Prostate gland (tissue), 2 donors: Measurements from ENCODE around the gene FBXW7. TPM values are rescaled to one million over a fixed set of nuclear protein-coding genes. Genes with fewer than 3 reads are reported as not detected.

ENCODE experiments used
- DNase-seq: peaks from one replicate; pipeline ENCODE4 v3.0.0-alpha.2; 2019; ENCODE audit warnings: low spot score
- H3K27ac ChIP-seq, 2 donors: fragments of 200-600 bp; sonication (generic); 2 replicates each; pipeline ENCODE4 v1.5.1; 2017 to 2019
- H3K27me3 ChIP-seq: fragments of 200-600 bp; sonication (generic); replicated peaks from 2 replicates; pipeline ENCODE4 v1.5.1; 2019; ENCODE audit not compliant: insufficient read depth
- H3K36me3 ChIP-seq, 2 donors: fragments of 200-600 bp; sonication (generic); 1 replicate in 1 of 2; 2 replicates in 1 of 2; pipeline versions ENCODE4 v1.5.1 to v1.8.1; 2017 to 2019
- H3K4me1 ChIP-seq: fragments of 200-600 bp; sonication (generic); replicated peaks from 2 replicates; pipeline ENCODE4 v1.5.1; 2019
- H3K4me3 ChIP-seq, 2 donors: fragments of 200-600 bp; sonication (generic); 2 replicates each; pipeline ENCODE4 v1.5.1; 2017 to 2019
- H3K9me3 ChIP-seq: fragments of 200-600 bp; sonication (generic); 2 replicates; pipeline ENCODE4 v1.5.1; 2017
- CTCF ChIP-seq, 4 experiments: fragments of 200-600 bp in 2 of 4; fragments of 450-650 bp in 2 of 4; sonication (generic) in 2 of 4; IDR thresholded peaks; 1 replicate in 3 of 4; 2 replicates in 1 of 4; pipeline ENCODE4 v1.5.1; 2016 to 2019; ENCODE audit warnings: antibody characterized with exemption in 4 of 4, mild to moderate bottlenecking in 2 of 4, moderate library complexity in 2 of 4
- POLR2A ChIP-seq: fragments of 450-650 bp; IDR thresholded peaks from one replicate; pipeline ENCODE4 v1.6.1; 2016; ENCODE audit warnings: antibody characterized with exemption, mild to moderate bottlenecking
- POLR2AphosphoS5 ChIP-seq: sonication (generic); formaldehyde crosslinking; IDR thresholded peaks from one replicate; pipeline ENCODE4 v1.6.1; 2017; ENCODE audit warnings: antibody characterized with exemption
- WGBS: methylation state at CpG from one replicate; pipeline ENCODE4 v1.1.5; 2018; 5-methylcytosine and 5-hydroxymethylcytosine counted together
- intact Hi-C: fragments of 100-400 bp; cut with DNase I; formaldehyde crosslinking; loops from one replicate; pipeline ENCODE4 v1.14.2; 2022
- total RNA-seq, 2 donors: library from RNA; depleted of rRNA; stranded (reverse); fragments of >200 nt; gene quantifications; one replicate each; pipeline ENCODE4 v1.1.0, GENCODE V29; 2016

The FBXW7 gene
- total RNA-seq, 2 donors from 2014 or later, result 21.8 to 24.9 TPM

DNA sequence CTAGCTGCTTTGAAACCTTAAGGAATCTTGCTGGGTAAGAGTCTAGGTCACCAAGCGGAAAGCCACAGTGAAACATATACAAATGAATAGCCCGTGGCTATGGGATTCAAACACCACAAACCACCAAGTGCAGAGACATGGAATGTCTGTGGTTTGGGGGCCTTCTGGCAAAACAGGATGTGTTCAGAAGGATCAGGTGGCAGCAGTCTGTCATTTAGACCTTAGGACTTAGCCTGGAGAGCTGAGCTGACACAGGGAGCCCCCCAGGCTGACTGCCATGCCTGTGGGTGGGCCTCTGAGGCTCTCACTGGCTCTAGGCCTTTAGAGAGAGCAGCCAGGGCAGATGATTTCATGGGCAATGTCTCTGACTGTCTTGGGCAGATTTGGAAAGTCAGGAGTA, 225.6 kb downstream of the FBXW7 start:
- H3K9me3 ChIP-seq, result no peaks in the 10 kb centered on the region
- no peaks in the 10 kb centered on the region for H3K4me1 ChIP-seq
- no peak overlapping the region for H3K27ac ChIP-seq
- TF ChIP-seq POLR2AphosphoS5 (no peak), CTCF (IDR thresholded peaks at IDR 0.05) (no peak), POLR2A (no peak)
- no peak overlapping the region for H3K4me3 ChIP-seq
- DNase-seq, result no peak
- intact Hi-C loops, result no loop called here
- H3K27me3 ChIP-seq, result no peaks in the 10 kb centered on the region
- 84% methylated on average over 2 of the region's 2 CpGs for WGBS
- H3K36me3 ChIP-seq, result no peaks in the 10 kb centered on the region

DNA sequence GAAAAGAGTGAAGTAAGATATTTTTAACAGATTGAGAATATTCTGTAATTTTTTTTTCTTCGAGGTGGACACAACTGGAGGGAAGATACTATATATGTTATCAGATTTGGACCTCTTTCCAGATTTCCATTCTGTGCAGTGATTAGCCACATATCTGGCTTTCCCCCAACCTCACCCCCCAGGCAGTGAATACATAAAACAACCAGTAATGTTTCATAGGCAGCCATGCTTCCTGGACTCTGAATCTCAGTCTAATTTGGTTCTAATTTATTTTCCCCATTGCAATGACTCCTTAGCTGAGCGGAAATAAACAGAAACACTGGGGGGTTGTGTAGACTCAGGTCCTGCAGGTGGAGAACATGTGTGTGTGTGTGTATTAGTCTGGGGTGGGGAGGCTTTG, 226.5 kb downstream of the FBXW7 start:
- no peak for TF ChIP-seq POLR2AphosphoS5
- no peak for TF ChIP-seq CTCF (IDR thresholded peaks at IDR 0.05)
- no peak for TF ChIP-seq POLR2A
- H3K4me1 ChIP-seq, result no peaks in the 10 kb centered on the region
- no peaks in the 10 kb centered on the region for H3K9me3 ChIP-seq
- no peaks in the 10 kb centered on the region for H3K36me3 ChIP-seq
- no peak overlapping the region for H3K27ac ChIP-seq
- no peak for DNase-seq
- no peaks in the 10 kb centered on the region for H3K27me3 ChIP-seq
- 62% methylated on average over 2 of the region's 2 CpGs for WGBS
- H3K4me3 ChIP-seq, result no peak overlapping the region
- intact Hi-C loops, result no loop called here

GRCh38 chr4:152308951-152309350, 226.9 kb downstream of the FBXW7 start:
- Histone ChIP-seq H3K27me3 (no peaks in the 10 kb centered on the region), H3K9me3 (no peaks in the 10 kb centered on the region), H3K4me3 (no peak overlapping the region), H3K27ac (no peak overlapping the region), H3K4me1 (no peaks in the 10 kb centered on the region), H3K36me3 (no peaks in the 10 kb centered on the region)
- intact Hi-C loops, result no loop called here
- TF ChIP-seq POLR2AphosphoS5 (no peak), POLR2A (no peak), CTCF (IDR thresholded peaks at IDR 0.05) (no peak)
- no peak for DNase-seq
- WGBS, result 45% methylated on average over 4 of the region's 4 CpGs

DNA sequence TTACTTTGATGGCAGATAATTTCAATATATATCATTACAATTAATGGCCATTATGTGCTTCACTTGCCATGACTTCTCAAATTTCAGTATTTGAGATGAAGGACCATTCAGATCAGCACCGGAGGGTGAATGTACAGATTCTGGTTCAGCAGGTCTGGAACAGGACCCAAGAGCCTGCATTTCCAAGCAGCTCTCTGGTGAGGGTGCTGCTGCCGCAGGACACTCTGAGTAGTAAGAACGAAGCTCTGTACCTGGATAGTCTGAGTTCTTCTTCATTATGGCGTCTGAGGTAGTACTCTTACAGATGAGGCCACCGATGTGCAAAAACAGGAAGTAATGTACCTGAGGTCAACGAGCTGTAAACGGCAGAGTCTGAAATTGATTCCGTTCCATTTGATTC, 228.2 kb downstream of the FBXW7 start:
- WGBS, result 82% methylated on average over 8 of the region's 8 CpGs
- Histone ChIP-seq H3K9me3 (no peaks in the 10 kb centered on the region), H3K36me3 (no peaks in the 10 kb centered on the region), H3K27me3 (no peaks in the 10 kb centered on the region), H3K4me1 (no peaks in the 10 kb centered on the region), H3K4me3 (no peak overlapping the region), H3K27ac (no peak overlapping the region)
- intact Hi-C loops, result no loop called here
- DNase-seq, result no peak
- no peak for TF ChIP-seq POLR2AphosphoS5
- TF ChIP-seq POLR2A, result no peak
- TF ChIP-seq CTCF (IDR thresholded peaks at IDR 0.05), result no peak

- no peaks in the 10 kb centered on the region for H3K9me3 ChIP-seq
- intact Hi-C loops, result no loop called here
- no peaks in the 10 kb centered on the region for H3K27me3 ChIP-seq
- H3K36me3 ChIP-seq, result no peaks in the 10 kb centered on the region
- DNase-seq, result no peak
- TF ChIP-seq POLR2A (no peak), POLR2AphosphoS5 (no peak), CTCF (IDR thresholded peaks at IDR 0.05) (no peak)
- 70% methylated on average over 1 of the region's 1 CpG for WGBS
- H3K27ac ChIP-seq, result no peak overlapping the region
- no peak overlapping the region for H3K4me3 ChIP-seq
- H3K4me1 ChIP-seq, result no peaks in the 10 kb centered on the region
Measured at GRCh38 chr4:152306541-152306940, 229.4 kb downstream of the FBXW7 start.
